ENCODE measurements around the gene TMPRSS7.
A peak's percentile ranks its signal among the peaks of the same experiment; 100 is the strongest.

The TMPRSS7 gene

DNA sequence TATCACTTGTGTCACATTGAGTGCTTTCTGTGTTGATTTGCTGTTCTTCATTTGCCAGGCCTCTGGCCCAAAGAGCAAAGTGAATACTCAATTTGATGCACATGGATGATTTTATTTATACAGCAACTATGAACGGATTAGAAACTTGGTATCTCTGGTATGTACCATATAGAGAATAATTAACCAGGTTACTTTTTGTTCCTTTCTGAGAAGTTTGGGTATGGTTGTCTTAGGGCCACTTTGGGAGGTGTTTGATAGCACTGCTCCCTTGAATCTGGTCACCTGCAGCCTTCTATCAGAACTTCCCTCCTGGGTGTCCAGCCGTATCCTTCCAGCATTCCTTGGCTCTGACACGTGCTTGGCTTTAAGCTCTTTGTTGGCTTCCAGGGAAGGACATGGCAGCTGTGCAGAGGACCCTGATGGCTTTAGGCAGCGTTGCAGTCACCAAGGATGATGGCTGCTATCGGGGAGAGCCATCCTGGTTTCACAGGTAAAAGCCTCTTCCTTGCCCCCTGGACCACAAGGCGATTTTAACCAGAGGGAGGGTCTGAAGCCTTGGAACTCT is 23.1 kb upstream of the TMPRSS7 start:
- in situ Hi-C loops (cut with MboI; ENCODE audit: low sequenced_read_pairs, unreplicated experiment): no loop called here
- TF ChIP-seq, protein P1, sequence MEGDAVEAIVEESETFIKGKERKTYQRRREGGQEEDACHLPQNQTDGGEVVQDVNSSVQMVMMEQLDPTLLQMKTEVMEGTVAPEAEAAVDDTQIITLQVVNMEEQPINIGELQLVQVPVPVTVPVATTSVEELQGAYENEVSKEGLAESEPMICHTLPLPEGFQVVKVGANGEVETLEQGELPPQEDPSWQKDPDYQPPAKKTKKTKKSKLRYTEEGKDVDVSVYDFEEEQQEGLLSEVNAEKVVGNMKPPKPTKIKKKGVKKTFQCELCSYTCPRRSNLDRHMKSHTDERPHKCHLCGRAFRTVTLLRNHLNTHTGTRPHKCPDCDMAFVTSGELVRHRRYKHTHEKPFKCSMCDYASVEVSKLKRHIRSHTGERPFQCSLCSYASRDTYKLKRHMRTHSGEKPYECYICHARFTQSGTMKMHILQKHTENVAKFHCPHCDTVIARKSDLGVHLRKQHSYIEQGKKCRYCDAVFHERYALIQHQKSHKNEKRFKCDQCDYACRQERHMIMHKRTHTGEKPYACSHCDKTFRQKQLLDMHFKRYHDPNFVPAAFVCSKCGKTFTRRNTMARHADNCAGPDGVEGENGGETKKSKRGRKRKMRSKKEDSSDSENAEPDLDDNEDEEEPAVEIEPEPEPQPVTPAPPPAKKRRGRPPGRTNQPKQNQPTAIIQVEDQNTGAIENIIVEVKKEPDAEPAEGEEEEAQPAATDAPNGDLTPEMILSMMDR (IDR thresholded peaks at IDR 0.05; ENCODE audit: borderline replicate concordance, control extremely low read depth, extremely low read depth, insufficient read depth, missing control alignments): no peak
- DNase-seq (ENCODE audit: low spot score): no peak

DNA sequence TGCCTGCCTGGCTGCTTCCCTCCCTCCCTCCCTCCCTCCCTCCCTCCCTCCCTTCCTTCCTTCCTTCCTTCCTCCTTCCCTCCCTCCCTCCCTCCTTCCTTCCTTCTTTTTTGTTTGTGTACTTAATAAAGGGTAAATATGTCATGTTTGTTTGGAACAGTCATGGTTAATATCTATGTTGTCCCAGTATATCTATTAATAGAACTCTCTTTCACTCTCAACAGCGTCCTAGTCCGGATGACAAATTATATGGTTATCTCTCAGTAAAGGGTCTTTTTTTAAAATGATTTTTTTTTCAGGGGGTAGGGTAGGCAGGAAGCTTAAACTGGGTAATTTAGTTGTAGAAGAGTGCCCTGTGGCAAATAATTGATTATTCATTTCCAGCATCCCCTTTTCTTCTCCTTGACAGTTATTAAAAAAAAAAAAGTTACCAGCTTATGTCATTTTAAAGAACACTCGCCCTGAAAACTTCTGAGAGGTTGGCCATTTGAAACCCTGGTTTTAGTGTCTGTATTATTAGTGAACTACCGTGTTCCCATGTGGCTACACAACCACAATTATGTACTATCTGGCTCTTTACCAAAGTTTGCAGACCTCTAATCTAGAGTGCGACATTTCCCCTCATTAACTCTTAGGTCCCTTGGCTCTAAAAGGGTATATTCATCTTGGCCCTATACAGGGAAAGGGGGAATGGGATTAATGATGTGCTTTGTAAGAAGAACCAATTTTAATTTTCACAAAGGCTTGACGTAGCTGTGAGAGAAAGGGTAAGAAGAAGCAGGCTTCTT is 22.1 kb upstream of the TMPRSS7 start:
- DNase-seq (ENCODE audit: low spot score): no peak
- in situ Hi-C loops (cut with MboI; ENCODE audit: low sequenced_read_pairs, unreplicated experiment): no loop called here

DNA sequence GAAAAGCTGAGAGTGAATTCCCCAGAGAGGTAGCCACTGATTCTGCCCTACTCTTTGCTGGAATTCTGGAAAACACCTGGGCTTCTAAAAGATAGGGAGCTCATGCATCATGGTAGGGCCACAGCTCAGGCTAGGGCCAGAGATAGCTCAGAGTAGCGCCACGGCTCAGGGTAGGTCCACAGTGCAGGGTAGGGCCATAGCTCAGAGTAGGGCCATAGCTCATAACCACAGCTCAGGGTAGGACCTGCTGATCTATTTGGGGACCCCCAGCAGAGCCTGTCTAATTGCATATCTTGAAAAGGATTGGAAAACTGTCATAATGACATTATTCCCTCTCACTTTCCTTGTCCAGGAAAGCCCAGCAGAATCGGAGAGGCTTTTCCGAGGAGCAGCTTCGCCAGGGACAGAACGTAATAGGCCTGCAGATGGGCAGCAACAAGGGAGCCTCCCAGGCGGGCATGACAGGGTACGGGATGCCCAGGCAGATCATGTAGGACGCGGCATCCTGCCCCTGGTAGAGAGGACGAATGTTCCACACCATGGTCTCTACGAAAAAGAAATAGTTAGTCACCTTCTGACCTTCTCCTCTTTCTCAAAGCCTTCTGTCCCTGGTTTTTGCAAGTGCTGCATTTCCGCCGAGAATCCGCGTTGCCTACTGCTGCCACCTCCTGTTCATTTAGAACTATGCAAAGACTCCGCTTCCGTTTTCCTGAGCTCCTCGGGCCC is 21.3 kb upstream of the TMPRSS7 start:
- TF ChIP-seq, protein P1 (IDR thresholded peaks at IDR 0.05; ENCODE audit: borderline replicate concordance, control extremely low read depth, extremely low read depth, insufficient read depth, missing control alignments): peak; percentile 63
- in situ Hi-C loops (cut with MboI; ENCODE audit: low sequenced_read_pairs, unreplicated experiment): no loop called here
- peak; percentile 60 for DNase-seq (ENCODE audit: low spot score)

More for the DNA sequence above, 22.1 kb upstream of the TMPRSS7 start:
- TF ChIP-seq, protein P1 (IDR thresholded peaks at IDR 0.05; ENCODE audit: borderline replicate concordance, control extremely low read depth, extremely low read depth, insufficient read depth, missing control alignments): no peak

DNA sequence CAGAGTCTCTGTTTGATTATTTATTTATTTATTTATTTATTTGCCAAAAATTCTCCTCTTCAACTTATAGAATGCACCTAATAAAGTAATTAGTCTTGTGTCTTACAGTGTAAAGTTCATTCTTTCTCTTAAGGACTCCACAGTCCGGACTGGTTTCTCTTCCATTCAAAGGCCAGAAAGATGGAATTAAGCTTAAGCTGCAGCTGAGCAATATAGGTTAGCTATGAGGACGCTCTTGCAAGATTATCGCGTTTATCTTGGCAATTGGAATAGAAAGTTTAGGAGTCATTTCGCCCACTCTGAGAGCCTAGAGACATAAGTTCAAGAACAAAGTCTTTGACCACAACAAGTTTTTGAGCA is 20.8 kb upstream of the TMPRSS7 start:
- no peak for DNase-seq (ENCODE audit: low spot score)
- in situ Hi-C loops (cut with MboI; ENCODE audit: low sequenced_read_pairs, unreplicated experiment): no loop called here
- TF ChIP-seq, protein P1 (IDR thresholded peaks at IDR 0.05; ENCODE audit: borderline replicate concordance, control extremely low read depth, extremely low read depth, insufficient read depth, missing control alignments): no peak

DNA sequence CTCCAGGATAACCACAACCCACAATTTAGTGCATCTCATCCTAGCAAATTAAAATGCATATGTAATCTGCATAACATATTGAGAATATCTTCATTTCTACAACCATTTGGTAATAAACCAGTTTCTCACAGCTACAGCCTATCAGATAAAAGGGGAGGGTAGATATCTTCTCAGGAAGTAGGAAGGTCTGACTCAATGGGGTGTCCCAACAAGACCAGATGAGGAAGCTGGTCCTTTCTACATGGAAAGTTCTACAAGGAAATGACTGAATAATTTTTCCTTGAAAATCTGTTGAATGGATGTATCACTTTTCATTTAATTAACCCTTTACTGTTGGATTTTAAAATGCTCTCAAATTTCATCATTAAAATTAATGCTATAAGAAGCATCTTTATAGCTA is 17.4 kb upstream of the TMPRSS7 start:
- DNase-seq (ENCODE audit: low spot score): no peak
- in situ Hi-C loops (cut with MboI; ENCODE audit: low sequenced_read_pairs, unreplicated experiment): no loop called here
- TF ChIP-seq, protein P1 (IDR thresholded peaks at IDR 0.05; ENCODE audit: borderline replicate concordance, control extremely low read depth, extremely low read depth, insufficient read depth, missing control alignments): no peak

DNA sequence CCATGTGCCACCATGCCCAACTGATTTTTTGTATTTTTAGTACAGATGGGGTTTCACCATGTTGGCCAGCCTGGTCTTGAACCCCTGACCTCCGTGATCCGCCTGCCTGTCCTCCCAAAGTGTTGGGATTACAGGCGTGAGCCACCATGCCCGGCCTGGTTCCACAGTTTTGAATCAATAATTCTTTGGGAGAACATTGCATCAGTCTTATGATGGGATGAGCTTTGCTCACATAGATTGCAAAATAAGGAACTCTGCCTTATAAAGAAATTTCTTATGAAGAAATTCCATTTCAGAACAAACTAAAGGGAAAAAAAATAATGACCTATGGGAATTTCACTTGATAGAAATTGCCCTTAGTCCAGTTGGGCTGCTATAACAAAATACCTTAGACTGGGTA is 15.8 kb upstream of the TMPRSS7 start:
- DNase-seq (ENCODE audit: low spot score): no peak
- in situ Hi-C loops (cut with MboI; ENCODE audit: low sequenced_read_pairs, unreplicated experiment): no loop called here
- TF ChIP-seq, protein P1 (IDR thresholded peaks at IDR 0.05; ENCODE audit: borderline replicate concordance, control extremely low read depth, extremely low read depth, insufficient read depth, missing control alignments): no peak

All from GM13976 (cell line).